B cell (primary cell): ENCODE results near the gene RETREG1.

Source experiments
- EZH2 ChIP-seq: IDR thresholded peaks from 2 replicates; pipeline ENCODE4 v1.6.1; 2012; ENCODE audit warnings: borderline replicate concordance, low read depth, mild to moderate bottlenecking, moderate library complexity, low read length; ENCODE audit not compliant: insufficient read depth, poor library complexity, severe bottlenecking
- TF ChIP-seq, protein P1 (sequence below): fragments of 200-600 bp; IDR thresholded peaks from one replicate; pipeline ENCODE4 v1.8.0; 2022; ENCODE audit warnings: antibody characterized with exemption, mild to moderate bottlenecking

DNA sequence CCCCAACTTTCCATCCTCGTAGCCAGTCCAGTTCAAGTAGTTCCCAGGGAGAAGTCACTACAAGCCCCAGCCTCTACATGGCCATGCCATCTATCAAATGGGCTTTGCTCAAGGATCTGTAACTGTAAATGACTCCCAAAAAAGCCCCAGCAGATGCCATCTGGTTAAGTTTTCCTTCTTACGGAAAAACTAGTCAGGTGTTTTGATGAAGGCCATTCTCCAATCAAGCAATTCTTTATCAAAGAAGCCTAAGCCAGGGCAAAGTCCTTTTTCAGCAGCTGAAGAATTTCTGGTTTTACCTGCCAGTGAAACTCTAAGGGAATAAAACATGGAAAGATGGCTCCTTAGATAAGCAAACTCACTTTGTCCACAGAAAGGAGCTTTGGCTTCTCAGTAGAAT, 129.3 kb downstream of the RETREG1 start:
- TF ChIP-seq, protein P1, sequence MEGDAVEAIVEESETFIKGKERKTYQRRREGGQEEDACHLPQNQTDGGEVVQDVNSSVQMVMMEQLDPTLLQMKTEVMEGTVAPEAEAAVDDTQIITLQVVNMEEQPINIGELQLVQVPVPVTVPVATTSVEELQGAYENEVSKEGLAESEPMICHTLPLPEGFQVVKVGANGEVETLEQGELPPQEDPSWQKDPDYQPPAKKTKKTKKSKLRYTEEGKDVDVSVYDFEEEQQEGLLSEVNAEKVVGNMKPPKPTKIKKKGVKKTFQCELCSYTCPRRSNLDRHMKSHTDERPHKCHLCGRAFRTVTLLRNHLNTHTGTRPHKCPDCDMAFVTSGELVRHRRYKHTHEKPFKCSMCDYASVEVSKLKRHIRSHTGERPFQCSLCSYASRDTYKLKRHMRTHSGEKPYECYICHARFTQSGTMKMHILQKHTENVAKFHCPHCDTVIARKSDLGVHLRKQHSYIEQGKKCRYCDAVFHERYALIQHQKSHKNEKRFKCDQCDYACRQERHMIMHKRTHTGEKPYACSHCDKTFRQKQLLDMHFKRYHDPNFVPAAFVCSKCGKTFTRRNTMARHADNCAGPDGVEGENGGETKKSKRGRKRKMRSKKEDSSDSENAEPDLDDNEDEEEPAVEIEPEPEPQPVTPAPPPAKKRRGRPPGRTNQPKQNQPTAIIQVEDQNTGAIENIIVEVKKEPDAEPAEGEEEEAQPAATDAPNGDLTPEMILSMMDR = no peak
- no peak for TF ChIP-seq EZH2
